ENCODE results near the gene PRIM2.
"Not testable (repeated sequence)": the region's sequence is repeated elsewhere in the genome, so short reads cannot be mapped to it uniquely, and the experiment has no call there.

The PRIM2 gene

DNA sequence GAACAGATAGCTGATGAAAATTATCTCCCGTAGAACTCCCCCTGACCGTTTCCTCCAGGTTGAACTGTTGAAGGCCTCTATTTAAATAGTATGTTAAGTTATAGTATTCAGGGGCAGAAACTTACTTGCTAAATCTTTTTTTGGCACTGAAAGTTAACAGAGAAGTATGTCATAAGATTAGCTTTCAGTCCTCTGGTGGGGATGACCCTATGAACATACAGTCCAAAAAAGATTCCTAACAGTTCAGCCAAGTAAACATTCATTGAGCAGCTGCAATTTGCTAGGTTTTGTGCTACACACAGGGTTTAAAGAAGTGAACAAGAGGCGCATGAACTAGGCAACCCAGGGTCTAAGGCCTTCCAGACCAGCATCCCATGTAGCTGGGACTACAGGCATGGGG lies 264.2 kb downstream of the PRIM2 start:
- not testable (repeated sequence) for DNase-seq (ENCODE audit: low spot score)

DNA sequence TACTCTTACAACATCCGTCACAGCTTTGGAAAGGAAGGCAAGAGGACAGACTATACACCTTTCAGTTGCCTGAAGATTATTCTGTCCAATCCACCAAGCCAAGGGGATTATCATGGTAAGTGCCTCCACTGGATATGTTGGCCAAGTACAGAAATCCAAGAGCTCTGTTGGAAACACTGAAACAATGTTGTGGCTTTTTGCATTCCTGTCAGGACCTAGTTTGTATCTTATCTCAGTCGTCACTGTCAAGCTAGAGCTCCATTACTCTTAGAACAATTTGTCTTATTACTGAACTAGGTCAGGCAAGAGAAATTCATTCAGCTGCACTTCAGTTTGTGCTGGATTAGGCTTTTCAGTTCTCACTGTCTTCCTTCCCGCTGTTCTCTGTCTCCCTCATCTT lies 283.7 kb downstream of the PRIM2 start:
- DNase-seq (ENCODE audit: low spot score), result not testable (repeated sequence)

DNA sequence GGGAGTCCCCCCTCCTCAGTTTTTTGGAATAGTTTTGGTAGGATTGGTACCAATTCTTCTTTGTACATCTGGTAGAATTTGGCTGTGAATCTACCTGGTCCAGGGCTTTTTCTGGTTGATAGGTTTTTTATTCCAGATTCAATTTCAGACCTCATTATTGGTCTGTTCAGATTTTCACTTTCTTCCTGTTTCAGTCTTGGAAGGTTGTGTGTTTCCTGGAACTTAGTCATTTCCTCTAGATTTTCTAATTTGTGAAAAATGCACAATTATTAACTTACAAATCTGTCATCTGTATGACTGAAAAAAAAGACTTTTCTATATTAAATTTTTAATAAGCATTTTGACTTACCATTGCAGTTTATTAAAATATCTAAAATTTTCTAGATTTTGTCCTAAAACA lies 287.9 kb downstream of the PRIM2 start:
- not testable (repeated sequence) for DNase-seq (ENCODE audit: low spot score)

DNA sequence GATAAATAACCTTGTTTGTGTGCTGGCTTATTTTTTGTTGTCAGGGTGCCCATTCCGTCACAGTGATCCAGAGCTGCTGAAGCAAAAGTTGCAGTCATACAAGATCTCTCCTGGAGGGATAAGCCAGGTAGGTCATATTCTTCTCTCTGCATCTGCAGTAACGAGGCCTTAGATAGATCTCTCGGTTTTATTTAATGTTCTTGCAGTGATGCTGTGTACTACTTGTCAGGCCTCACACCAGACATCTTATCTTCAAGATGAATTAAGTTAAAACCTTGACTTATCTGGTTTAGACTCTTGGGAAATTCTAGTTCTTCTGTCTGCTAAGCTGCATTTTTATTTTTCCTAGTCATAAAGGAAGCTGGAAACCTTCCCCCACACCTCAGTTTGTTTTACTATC lies 288.9 kb downstream of the PRIM2 start:
- DNase-seq (ENCODE audit: low spot score), result not testable (repeated sequence)

DNA sequence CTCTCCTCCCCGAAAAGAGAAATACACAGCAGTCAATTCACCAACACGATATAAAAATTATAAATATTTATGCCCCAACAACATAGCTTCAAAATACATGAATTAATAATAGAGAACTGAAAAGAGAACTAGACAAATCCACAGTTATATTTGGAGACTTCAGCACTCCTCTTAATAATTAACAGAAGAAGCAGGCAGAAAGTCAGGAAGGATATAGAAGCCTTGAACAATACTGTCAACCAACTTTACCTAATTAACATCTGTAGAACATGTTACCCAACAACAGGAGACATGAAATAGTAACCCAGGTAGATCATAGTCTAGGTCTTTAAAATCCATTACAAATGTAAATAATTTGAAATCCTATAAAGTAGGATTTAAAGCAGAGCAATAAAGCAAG lies 293.2 kb downstream of the PRIM2 start:
- DNase-seq (ENCODE audit: low spot score), result not testable (repeated sequence)

DNA sequence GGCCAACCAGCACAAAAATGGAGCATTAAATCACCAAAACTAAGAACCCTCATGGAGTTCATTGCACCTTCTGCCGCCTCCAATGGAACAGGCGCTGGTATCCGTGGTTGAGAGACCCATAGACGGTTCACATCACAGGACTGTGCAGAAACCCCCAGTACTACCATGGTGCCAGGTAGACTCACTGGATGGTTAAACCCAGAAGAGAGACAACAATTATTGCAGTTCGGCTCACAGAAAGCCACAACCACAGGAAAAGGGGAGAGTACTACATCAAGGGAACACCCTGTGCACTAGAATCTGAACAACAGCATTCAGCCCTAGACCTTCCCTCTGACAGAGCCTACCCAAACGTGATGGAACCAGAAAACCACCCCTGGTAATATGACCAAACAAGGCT lies 301.5 kb downstream of the PRIM2 start:
- DNase-seq (ENCODE audit: low spot score), result not testable (repeated sequence)

DNA sequence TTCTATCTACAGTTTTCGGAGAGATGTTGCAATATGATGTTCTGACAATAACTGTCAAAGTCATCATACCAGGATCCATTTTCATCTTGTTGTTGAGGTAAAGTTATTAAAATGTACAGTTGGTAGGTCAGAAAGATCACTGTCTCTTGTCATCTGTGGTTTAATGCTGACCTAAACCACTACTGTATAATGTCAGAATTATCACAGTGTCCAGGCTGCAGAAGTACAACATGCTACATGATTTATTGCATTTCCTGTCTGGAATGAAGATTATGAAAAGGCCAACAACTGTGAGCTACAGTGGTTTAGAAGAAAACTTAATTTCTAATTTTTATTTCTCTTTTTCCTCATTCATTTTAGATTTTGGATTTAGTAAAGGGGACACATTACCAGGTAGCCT lies 314.3 kb downstream of the PRIM2 start:
- DNase-seq (ENCODE audit: low spot score), result not testable (repeated sequence)

DNA sequence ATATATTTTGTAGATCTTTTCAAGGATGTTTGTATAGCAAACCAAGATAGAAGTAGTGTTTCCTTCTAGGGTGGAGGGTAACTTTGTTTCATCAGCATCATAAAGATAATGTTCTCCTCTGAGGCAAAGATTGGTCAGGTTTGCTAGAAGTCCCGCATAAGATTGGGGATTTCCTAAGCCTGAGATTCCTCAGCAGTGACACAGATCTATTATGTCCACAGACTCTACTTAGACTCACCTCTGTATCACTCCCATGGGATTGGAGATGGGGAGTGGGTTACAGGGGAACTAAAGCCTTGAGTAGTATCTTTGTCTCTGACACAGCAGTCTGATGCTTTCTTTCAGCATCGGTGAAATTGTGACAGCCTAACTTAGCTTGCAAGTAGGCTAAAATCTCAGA lies 341.1 kb downstream of the PRIM2 start:
- not testable (repeated sequence) for DNase-seq (ENCODE audit: low spot score)

DNA sequence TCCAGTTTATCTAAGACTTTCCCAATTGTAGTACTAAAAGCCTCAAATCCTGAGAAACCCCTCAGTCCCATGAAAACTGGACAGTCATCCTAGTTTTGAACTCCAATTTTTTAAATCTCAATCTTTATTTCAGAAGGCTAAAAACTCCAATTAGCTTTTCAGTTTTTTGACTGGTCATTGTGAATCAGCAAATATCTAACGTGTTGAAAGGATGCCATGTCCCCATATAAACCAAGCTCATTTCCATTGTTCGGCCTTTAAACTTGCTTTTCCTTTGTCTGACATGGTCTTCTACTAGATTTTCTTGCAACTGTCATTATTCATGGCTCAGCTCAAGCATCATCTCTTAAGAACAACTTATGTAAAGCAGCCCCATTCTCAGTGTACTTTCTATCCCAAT lies 342.4 kb downstream of the PRIM2 start:
- DNase-seq (ENCODE audit: low spot score), result not testable (repeated sequence)

DNA sequence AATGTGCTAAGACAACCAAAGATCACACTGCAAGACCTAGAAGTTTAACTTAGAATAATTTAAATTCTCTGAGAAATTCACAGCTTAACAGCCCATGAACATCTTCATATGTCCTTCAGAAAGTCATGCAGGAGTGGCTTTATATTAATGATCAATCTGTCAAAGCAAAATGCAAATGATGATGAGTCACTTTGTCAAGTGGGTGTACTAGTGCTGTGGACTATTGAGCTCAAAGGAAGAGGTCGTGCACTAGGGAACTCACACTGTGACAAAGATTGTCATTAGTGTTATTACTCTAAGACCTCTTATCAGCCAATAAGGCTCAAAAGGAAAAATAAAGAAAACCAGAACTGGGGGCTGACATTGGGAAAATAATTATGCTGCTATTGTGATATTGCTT lies 343.5 kb downstream of the PRIM2 start:
- not testable (repeated sequence) for DNase-seq (ENCODE audit: low spot score)

DNA sequence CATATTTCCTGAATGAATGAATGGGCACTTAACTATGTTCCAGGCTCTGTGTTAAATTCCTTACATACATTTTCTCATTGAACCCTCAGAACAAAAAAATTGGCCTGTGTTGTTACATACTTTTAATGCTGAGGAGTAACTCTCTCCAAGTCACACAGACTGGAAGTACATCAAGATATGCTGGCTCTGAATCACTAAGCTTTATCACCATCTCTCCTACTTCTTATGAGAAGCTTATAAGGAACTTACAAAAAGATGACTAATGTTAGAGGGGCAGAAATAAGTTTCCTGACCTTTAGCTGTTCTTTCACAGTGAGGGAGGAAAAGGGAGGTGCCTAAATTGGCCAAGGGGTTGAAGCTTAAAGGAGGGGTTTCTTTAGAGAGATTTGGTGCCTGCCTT lies 350.7 kb downstream of the PRIM2 start:
- DNase-seq (ENCODE audit: low spot score), result not testable (repeated sequence)

DNA sequence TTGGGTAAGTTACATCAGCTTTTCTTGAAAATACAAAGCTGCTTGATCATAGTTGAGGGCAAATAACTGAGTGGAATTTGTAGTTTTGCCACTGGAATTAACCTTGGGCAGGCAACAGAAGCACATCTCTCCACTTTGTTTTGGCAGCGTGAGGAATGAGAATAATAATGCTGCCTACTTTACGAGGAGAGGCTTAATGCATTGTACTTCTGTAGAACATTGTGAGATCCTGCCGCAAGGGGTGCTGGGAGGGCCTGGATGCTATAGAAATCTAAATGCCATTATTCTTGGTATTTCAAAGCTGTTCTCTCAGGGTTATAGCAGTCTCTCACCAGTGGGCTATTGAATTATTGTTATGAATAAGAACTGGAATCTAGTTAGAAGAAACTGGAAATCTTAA lies 353.8 kb downstream of the PRIM2 start:
- DNase-seq (ENCODE audit: low spot score), result not testable (repeated sequence)

DNA sequence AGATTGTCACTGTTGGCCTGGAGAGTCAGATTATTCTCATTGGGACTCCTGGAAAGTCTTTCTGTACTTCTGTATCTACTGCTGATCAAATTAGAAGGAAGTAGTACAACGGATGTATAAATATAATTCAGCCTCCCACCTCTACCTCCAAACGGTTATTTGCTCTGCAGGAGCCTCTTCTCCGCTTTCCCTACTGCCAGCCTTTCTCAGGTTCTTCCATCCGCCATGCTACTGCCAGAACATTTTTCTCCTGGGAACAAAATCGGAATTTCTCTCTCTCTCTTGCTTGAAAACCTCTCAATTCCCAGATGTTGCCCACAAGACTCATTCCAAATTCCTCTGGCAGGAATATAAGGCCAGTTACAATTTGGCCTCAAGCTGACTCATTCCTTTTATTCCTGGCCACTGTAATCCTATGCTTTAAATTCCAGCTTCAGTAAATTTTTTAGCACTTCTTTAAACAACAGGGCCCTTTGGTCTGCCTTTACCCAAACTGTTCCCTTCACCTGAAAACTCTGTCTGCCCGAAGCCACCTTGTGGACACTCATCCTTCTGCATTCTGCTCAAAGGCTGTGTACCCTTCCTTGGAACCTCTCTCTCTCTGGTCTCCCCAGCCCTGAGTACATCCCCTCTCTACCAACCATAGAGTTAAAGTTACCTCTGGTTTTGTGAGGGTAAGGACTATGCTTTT lies 354.7 kb downstream of the PRIM2 start:
- peak; percentile 12 for DNase-seq (ENCODE audit: low spot score)

DNA sequence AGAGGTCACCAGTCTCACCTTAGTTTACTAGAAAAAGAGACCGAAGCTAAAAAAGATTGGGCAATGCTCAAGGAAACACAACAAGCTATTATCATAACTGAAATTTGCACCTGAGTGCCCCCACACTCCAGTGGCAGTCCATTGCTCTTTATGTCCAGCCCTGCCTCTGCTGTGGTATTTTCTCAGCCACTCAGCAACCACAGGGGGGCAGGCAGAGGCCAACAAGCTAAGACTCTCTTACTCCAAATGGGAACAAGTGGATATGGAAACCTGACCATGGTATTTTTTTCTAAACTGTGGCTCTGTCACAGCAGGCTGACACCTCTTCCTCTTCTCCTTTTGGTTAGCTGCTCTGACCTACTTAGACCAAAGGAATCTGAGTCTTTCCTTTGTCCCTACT lies 355.9 kb downstream of the PRIM2 start:
- peak; percentile 8 for DNase-seq (ENCODE audit: low spot score)

DNA sequence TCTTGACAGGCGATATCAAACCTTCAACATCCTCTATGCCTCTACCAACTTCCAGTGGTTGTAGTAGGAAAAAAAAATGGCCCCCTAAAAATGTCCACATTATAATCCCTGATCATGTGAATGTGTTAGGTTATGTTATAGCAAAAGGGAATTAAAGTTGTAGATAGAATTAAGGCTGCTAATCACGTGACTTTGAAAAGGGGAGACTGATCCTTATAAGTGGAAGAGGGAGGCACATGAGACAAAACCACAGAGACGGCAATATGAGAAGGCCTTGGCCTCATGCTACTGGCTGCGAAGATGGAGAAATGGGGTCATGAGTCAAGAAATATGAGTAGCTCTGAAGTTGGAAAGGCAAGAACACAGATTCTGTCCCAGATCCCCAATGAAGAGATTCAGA lies 358.0 kb downstream of the PRIM2 start:
- not testable (repeated sequence) for DNase-seq (ENCODE audit: low spot score)

DNA sequence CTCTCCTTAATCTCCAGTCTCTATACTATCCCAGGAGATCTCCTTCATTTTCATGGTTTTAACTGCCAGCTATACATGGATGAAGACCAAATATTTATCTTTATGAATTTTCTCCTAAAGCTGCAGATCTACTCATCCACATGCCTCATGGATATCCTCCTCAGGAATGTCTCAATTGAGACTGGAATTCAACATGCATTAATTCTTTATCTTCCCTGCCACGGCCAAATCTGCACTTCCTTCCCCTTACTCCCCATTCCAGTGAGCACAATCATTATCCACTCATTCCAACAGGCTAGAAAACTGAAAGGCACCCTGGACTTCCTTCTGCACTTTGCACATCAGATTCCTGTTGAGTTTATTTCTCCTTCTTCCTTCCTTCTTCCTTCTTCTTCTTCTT lies 379.0 kb downstream of the PRIM2 start:
- DNase-seq (ENCODE audit: low spot score), result not testable (repeated sequence)

Small RNA genes within 50 kb of the gene (small RNA-seq; reads per million reads assigned to genes)
- gene MIR548U, result 0.03 to 0.04 reads per million in 2 experiments
